Neutrophil (primary cell): ENCODE results near the gene HDX.
"Not testable (repeated sequence)": the region's sequence is repeated elsewhere in the genome, so short reads cannot be mapped to it uniquely, and the experiment has no call there.

ENCODE experiments used
- H3K27ac ChIP-seq: fragments of 200-600 bp; sonication (generic); 2 replicates; pipeline ENCODE4 v1.5.1; 2016; ENCODE audit warnings: mild to moderate bottlenecking, moderate library complexity
- H3K27me3 ChIP-seq: fragments of 200-600 bp; sonication (generic); 2 replicates; pipeline ENCODE4 v1.6.0; 2016; ENCODE audit warnings: mild to moderate bottlenecking
- H3K36me3 ChIP-seq: fragments of 200-600 bp; sonication (generic); 2 replicates; pipeline ENCODE4 v1.5.1; 2017
- H3K4me1 ChIP-seq, 2 experiments: fragments of 200-600 bp in 1 of 2; sonication (generic) in 1 of 2; 1 replicate in 1 of 2; 2 replicates in 1 of 2; pipeline versions ENCODE4 v1.5.1 to v1.6.1; 2013 to 2016; ENCODE audit warnings: low read depth in 1 of 2, low read length in 1 of 2, mild to moderate bottlenecking in 1 of 2, moderate library complexity in 1 of 2; ENCODE audit not compliant: control insufficient read depth in 1 of 2, insufficient read depth in 1 of 2
- H3K4me3 ChIP-seq, 2 experiments: fragments of 200-600 bp in 1 of 2; sonication (generic) in 1 of 2; 1 replicate in 1 of 2; 2 replicates in 1 of 2; pipeline ENCODE4 v1.5.1; 2013 to 2016; ENCODE audit warnings: low read depth in 1 of 2, low read length in 1 of 2, mild to moderate bottlenecking in 1 of 2, moderate library complexity in 1 of 2
- H3K9me3 ChIP-seq: fragments of 200-600 bp; sonication (generic); 2 replicates; pipeline ENCODE4 v1.5.1; 2016
- TF ChIP-seq, protein P1 (sequence below): fragments of 200-600 bp; sonication (generic); IDR thresholded peaks from 2 replicates; pipeline ENCODE4 v1.5.1; 2016; ENCODE audit warnings: antibody characterized with exemption

The HDX gene

DNA sequence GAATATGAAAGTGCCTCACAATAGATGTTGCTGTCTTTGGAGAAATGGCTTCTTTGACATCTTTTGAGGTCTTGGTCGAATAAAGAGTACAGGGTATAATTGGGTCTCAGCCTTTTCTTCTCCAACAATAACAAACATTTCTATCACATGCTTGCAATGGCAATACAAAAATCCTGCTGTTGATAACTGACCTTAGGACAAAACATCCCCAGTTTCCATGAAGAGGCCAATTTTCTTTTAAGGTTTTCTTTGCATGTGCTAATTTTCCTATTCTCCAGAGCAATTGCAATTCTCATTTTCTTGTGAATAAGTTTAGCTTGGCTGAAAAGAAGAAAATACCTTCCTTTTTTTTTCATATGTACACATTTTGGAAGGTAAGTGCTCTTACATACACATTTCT, 183.6 kb downstream of the HDX start:
- Histone ChIP-seq H3K27me3 (no peaks in the 10 kb centered on the region), H3K27ac (no peak overlapping the region), H3K36me3 (no peaks in the 10 kb centered on the region), H3K4me3 (no peak overlapping the region), H3K9me3 (no peaks in the 10 kb centered on the region), H3K4me1 (no peaks in the 10 kb centered on the region)
- TF ChIP-seq, protein P1, sequence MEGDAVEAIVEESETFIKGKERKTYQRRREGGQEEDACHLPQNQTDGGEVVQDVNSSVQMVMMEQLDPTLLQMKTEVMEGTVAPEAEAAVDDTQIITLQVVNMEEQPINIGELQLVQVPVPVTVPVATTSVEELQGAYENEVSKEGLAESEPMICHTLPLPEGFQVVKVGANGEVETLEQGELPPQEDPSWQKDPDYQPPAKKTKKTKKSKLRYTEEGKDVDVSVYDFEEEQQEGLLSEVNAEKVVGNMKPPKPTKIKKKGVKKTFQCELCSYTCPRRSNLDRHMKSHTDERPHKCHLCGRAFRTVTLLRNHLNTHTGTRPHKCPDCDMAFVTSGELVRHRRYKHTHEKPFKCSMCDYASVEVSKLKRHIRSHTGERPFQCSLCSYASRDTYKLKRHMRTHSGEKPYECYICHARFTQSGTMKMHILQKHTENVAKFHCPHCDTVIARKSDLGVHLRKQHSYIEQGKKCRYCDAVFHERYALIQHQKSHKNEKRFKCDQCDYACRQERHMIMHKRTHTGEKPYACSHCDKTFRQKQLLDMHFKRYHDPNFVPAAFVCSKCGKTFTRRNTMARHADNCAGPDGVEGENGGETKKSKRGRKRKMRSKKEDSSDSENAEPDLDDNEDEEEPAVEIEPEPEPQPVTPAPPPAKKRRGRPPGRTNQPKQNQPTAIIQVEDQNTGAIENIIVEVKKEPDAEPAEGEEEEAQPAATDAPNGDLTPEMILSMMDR, result no peak

DNA sequence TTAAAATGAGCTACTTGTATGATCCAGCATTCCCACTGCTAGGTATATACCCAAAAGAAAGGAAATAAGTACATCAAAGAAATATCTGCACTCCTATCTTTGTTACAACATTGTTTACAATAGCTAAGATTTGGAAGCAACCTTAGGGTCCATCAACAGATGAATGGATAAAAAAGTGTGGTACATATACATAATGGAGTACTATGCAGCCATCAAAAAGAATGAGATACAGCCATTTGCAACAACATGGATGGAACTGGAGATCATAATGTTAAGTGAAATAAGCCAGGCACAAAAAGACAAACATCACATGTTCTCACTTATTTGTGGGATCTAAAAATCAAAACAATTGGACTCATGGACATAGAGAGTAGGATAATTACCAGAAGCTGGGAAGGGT, 186.3 kb downstream of the HDX start:
- not testable (repeated sequence) for H3K36me3 ChIP-seq, H3K27ac ChIP-seq, H3K27me3 ChIP-seq, H3K4me1 ChIP-seq, H3K4me3 ChIP-seq, H3K9me3 ChIP-seq
